ENCODE measurements around the gene OR13H1.
"Not testable (repeated sequence)": the region's sequence is repeated elsewhere in the genome, so short reads cannot be mapped to it uniquely, and the experiment has no call there.

OR13H1 gene, protein sequence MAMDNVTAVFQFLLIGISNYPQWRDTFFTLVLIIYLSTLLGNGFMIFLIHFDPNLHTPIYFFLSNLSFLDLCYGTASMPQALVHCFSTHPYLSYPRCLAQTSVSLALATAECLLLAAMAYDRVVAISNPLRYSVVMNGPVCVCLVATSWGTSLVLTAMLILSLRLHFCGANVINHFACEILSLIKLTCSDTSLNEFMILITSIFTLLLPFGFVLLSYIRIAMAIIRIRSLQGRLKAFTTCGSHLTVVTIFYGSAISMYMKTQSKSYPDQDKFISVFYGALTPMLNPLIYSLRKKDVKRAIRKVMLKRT

DNA sequence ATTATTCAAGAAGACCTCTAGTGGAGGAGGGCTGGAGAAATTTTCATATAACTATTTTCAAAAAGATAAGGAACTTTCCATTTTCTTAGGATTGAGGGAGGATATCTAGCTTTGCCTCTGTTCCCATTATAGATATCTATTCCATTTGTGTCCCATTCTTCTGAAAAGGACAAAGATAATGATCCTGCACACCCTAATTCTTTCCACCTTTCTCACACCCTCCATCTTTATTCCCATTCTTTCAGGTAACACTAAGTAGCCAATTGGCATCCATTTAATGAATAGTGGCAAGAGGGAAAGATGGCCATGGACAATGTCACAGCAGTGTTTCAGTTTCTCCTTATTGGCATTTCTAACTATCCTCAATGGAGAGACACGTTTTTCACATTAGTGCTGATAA, at the start of gene OR13H1:
Gene OR13H1 (plus strand): TSS at position 301 of the 400 bp plus-strand sequence. CDS start 0 bp downstream, at position 301.
- TF ChIP-seq, protein P1, sequence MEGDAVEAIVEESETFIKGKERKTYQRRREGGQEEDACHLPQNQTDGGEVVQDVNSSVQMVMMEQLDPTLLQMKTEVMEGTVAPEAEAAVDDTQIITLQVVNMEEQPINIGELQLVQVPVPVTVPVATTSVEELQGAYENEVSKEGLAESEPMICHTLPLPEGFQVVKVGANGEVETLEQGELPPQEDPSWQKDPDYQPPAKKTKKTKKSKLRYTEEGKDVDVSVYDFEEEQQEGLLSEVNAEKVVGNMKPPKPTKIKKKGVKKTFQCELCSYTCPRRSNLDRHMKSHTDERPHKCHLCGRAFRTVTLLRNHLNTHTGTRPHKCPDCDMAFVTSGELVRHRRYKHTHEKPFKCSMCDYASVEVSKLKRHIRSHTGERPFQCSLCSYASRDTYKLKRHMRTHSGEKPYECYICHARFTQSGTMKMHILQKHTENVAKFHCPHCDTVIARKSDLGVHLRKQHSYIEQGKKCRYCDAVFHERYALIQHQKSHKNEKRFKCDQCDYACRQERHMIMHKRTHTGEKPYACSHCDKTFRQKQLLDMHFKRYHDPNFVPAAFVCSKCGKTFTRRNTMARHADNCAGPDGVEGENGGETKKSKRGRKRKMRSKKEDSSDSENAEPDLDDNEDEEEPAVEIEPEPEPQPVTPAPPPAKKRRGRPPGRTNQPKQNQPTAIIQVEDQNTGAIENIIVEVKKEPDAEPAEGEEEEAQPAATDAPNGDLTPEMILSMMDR (IDR thresholded peaks at IDR 0.05; ENCODE audit: unreplicated experiment in 3 of 3) = no peak
- Mint-ChIP-seq H3K4me1 (no peaks in the 10 kb centered on the region), H3K27ac (no peak within 1 kb of the TSS), H3K9me3 (no peaks in the 10 kb centered on the region), H3K27me3 (ENCODE audit: low read depth) (no peaks in the 10 kb centered on the region), H3K36me3 (ENCODE audit: low read depth) (peaks cover 19% of the 10 kb centered on the region), H3K4me3 (no peak within 1 kb of the TSS)

DNA sequence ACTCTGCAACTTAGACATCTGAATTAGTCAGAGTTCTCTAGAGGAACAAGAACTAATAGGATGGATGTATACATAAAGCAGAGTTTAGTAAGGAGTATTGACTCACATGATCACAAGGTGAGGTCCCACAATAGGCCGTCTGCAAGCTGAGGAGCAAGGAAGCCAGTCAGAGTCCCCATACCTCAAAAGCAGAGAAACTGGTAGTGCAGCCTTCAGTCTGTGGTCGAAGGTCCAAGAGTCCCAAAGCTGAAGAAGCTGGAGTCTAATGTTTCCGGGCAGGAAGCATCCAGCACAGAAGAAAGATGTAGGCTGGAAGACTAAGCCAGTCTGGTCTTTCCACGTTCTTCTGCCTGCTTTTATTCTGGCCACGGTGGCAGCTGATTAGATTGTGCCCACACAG, 42.3 kb upstream of the OR13H1 start:
- H3K36me3 Mint-ChIP-seq (ENCODE audit: low read depth) = peaks cover 12% of the 10 kb centered on the region
- H3K27ac Mint-ChIP-seq; H3K4me3 Mint-ChIP-seq; H3K27me3 Mint-ChIP-seq (ENCODE audit: low read depth); H3K4me1 Mint-ChIP-seq: not testable (repeated sequence)
- peaks cover 16% of the 10 kb centered on the region for H3K9me3 Mint-ChIP-seq

DNA sequence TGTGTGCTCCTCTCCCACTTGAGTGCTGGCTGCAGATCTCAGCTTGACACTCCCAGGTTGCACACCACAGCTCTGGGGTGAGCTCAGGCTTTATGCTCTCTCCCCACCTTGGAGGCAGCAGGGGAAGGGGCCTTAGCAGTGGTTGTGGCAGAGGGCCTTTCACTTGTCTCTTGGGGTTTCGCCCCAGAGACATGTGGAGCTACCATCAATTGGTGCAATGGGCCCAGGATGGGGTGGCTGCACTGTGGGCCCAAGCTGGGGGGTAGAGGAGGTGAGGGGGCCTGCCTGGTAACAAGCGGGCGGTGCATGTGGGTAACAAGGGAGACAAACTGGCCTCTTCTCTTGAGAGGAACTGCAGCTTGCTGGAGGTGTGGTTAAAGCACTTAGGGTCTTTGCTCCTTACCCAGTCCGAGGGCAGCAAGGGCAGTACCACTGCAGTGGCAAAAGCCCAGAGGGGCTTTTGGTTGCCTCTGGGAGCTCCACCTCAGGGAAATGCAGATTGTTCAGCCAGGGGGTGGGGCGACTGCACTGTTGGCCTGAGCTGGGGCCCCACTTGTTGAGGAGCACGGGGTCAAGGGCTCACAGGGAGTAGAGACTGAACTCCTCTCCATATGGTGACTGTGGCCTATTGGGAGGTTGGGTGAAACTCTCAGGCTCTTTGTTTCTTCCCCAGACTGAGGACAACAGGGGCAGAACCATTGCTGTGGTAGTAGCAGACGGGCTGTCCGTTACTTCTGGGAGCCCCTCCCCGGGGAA, 30.5 kb upstream of the OR13H1 start:
- Mint-ChIP-seq H3K9me3 (peaks cover 56% of the 10 kb centered on the region), H3K4me3 (no peak overlapping the region), H3K4me1 (no peaks in the 10 kb centered on the region), H3K27ac (no peak overlapping the region), H3K36me3 (ENCODE audit: low read depth) (peaks cover 65% of the 10 kb centered on the region), H3K27me3 (ENCODE audit: low read depth) (no peaks in the 10 kb centered on the region)
- TF ChIP-seq, protein P1 (IDR thresholded peaks at IDR 0.05; ENCODE audit: unreplicated experiment in 3 of 3) = no peak

DNA sequence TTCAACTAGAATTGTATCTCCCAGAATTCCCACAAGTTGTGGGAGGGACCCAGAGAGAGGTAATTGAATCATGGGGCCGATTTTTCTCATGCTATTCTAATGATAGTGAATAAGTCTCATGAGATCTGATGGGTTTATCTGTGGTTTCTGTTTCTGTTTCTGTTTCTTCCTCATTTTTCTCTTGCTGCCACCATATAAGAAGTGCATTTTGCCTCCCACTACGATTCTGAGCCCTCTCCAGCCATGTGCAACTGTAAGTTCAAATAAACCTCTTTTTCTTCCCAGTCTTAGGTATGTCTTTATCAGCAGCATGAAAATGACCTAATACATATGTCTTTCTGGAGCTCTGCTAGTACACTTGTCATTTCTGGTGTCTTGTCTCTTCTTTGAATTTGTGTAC, 22.1 kb upstream of the OR13H1 start:
- Mint-ChIP-seq H3K4me3 (no peak overlapping the region), H3K27me3 (ENCODE audit: low read depth) (no peaks in the 10 kb centered on the region), H3K36me3 (ENCODE audit: low read depth) (peaks cover 66% of the 10 kb centered on the region), H3K27ac (no peak overlapping the region), H3K9me3 (peaks cover 59% of the 10 kb centered on the region), H3K4me1 (no peaks in the 10 kb centered on the region)
- TF ChIP-seq, protein P1 (IDR thresholded peaks at IDR 0.05; ENCODE audit: unreplicated experiment in 3 of 3) = no peak

DNA sequence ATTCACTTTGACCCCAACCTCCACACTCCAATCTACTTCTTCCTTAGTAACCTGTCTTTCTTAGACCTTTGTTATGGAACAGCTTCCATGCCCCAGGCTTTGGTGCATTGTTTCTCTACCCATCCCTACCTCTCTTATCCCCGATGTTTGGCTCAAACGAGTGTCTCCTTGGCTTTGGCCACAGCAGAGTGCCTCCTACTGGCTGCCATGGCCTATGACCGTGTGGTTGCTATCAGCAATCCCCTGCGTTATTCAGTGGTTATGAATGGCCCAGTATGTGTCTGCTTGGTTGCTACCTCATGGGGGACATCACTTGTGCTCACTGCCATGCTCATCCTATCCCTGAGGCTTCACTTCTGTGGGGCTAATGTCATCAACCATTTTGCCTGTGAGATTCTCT, 344 bp downstream of the OR13H1 start:
- H3K4me1 Mint-ChIP-seq = no peaks in the 10 kb centered on the region
- no peak overlapping the region for H3K27ac Mint-ChIP-seq
- peaks cover 15% of the 10 kb centered on the region for H3K36me3 Mint-ChIP-seq (ENCODE audit: low read depth)
- H3K4me3 Mint-ChIP-seq = no peak overlapping the region
- TF ChIP-seq, protein P1 (IDR thresholded peaks at IDR 0.05; ENCODE audit: unreplicated experiment in 3 of 3) = no peak
- no peaks in the 10 kb centered on the region for H3K9me3 Mint-ChIP-seq
- no peaks in the 10 kb centered on the region for H3K27me3 Mint-ChIP-seq (ENCODE audit: low read depth)

DNA sequence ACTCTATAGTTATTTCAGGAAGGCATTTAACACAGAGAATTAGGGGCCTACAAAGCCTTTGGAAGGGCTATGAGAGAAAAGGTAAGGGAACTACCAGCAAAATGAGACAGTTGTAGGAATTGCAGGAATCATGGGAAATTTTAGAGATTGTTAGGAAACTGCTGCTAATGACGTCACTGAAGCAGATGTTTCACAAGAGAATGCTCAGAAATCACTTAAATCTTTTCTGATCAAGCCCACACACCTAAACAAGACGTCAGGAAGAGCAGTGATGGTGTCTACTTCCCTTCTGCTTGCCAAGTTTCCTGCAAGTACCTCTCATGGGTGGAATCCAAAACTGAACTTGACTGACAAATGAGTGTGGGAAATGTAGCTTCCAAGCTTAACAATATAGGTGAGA, 5.1 kb downstream of the OR13H1 start:
- Mint-ChIP-seq H3K4me1 (no peaks in the 10 kb centered on the region), H3K4me3 (no peak overlapping the region), H3K27ac (no peak overlapping the region), H3K36me3 (ENCODE audit: low read depth) (peaks cover 14% of the 10 kb centered on the region), H3K9me3 (peaks cover 5% of the 10 kb centered on the region), H3K27me3 (ENCODE audit: low read depth) (no peaks in the 10 kb centered on the region)
- TF ChIP-seq, protein P1 (IDR thresholded peaks at IDR 0.05; ENCODE audit: unreplicated experiment in 3 of 3) = no peak

DNA sequence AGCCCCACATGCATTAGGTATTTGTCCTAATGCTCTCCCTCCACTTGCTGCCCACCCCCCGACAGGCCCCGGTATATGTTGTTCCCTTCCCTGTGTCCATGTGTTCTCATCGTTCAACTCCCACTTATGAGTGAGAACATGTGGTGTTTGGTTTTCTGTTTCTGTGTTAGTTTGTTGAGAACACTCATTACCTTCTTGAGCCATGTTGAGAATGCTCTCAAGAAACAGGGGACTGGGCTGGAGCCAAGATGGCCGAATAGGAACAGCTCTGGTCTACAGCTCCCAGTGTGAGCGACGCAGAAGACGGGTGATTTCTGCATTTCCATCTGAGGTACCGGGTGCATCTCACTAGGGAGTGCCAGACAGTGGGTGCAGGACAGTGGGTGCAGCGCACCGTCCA, 8.6 kb downstream of the OR13H1 start:
- not testable (repeated sequence) for H3K27me3 Mint-ChIP-seq (ENCODE audit: low read depth); H3K4me3 Mint-ChIP-seq; H3K4me1 Mint-ChIP-seq; H3K27ac Mint-ChIP-seq
- Mint-ChIP-seq H3K9me3 (peaks cover 21% of the 10 kb centered on the region), H3K36me3 (ENCODE audit: low read depth) (peaks cover 16% of the 10 kb centered on the region)
